Bronchial epithelial cell (primary cell): ENCODE measurements around the gene PTPRN2. TPM values are rescaled to one million over a fixed set of nuclear protein-coding genes. Genes with fewer than 3 reads are reported as not detected.

Source experiments
- DNase-seq: peaks from one replicate; pipeline ENCODE4 v3.0.0-alpha.2; 2010; ENCODE audit warnings: low read depth
- FAIRE-seq: peaks from 2 replicates; lab custom pipeline; 2011; peaks lifted over from hg19 to GRCh38; lab: Jason Lieb, UNC
- H3K27me3 ChIP-seq: 2 replicates; pipeline ENCODE4 v1.5.1; 2011; ENCODE audit warnings: low read length; ENCODE audit not compliant: control insufficient read depth, insufficient read depth
- H3K36me3 ChIP-seq: 2 replicates; pipeline ENCODE4 v1.5.1; 2011; ENCODE audit warnings: low read length; ENCODE audit not compliant: control insufficient read depth, insufficient read depth
- H3K4me3 ChIP-seq: 2 replicates; pipeline ENCODE4 v1.5.1; 2011; ENCODE audit warnings: mild to moderate bottlenecking, low read depth, low read length, control low read depth
- CTCF ChIP-seq: IDR thresholded peaks from 2 replicates; pipeline ENCODE4 v1.5.1; 2011; ENCODE audit warnings: mild to moderate bottlenecking, moderate library complexity, low read length, control low read depth, inconsistent platforms; ENCODE audit not compliant: insufficient read depth, severe bottlenecking
- total RNA-seq: library from RNA; depleted of rRNA; stranded (reverse); fragments of >200 nt; gene quantifications from 2 replicates; pipeline ENCODE4 v1.2.1, GENCODE V29; 2014

Gene PTPRN2
- total RNA-seq, 1 donor from 2014 or later = 1.1 TPM

GRCh38 chr7:157558875-157559595, 1028.6 kb downstream of the PTPRN2 start:
- no peak for TF ChIP-seq CTCF
- H3K4me3 ChIP-seq = no peak overlapping the region
- no peaks in the 10 kb centered on the region for H3K27me3 ChIP-seq
- FAIRE-seq = no peak
- no peaks in the 10 kb centered on the region for H3K36me3 ChIP-seq
- DNase-seq = no peak

- TF ChIP-seq CTCF = no peak
- H3K4me3 ChIP-seq = no peak overlapping the region
- no peak for FAIRE-seq
- no peak for DNase-seq
- H3K27me3 ChIP-seq = no peaks in the 10 kb centered on the region
- H3K36me3 ChIP-seq = no peaks in the 10 kb centered on the region
Observed at GRCh38 chr7:157558516-157558874, 1029.1 kb downstream of the PTPRN2 start.

DNA sequence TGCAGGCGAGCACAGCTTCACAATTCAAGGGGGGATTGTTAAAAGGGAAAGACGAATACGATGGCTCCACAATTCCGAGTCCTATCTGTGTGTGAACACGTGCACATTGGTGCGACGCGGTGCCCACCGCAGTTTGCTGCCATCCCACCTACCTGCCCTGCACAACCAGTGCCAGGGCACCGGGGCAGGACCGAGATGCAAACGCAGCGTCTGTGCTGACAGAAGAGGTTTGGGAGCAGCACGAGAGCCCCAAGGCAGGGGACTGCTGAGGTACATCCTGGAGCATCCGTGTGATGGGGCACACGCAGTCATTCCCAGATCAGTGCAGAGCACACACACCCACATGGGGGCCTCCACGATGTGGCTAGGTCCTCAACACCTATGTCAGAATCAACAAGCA, 1029.6 kb downstream of the PTPRN2 start:
- DNase-seq (no peak), FAIRE-seq (peak; percentile 13)
- TF ChIP-seq CTCF = no peak
- no peak overlapping the region for H3K4me3 ChIP-seq
- no peaks in the 10 kb centered on the region for H3K36me3 ChIP-seq
- no peaks in the 10 kb centered on the region for H3K27me3 ChIP-seq

DNA sequence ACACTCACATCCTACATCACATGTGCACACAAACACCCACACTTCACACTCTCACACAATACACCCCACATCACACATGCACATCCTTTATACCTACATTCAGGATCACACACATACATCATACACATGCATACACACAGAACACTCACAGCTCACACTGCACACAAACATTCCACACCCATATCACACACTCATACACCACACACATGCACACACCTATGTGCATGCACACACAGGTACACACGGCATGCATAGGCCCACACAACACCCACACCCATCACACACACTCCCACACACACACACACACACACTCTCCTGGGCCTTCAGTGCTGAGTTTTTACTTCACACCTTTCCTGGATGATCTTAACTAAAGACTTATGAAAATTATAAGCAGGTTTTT, 1030.4 kb downstream of the PTPRN2 start:
- no peak for DNase-seq
- FAIRE-seq = peak; percentile 89
- H3K4me3 ChIP-seq = no peak overlapping the region
- H3K27me3 ChIP-seq = no peaks in the 10 kb centered on the region
- H3K36me3 ChIP-seq = no peaks in the 10 kb centered on the region
- TF ChIP-seq CTCF = no peak

- FAIRE-seq = no peak
- no peak for DNase-seq
- Histone ChIP-seq H3K27me3 (no peaks in the 10 kb centered on the region), H3K36me3 (no peaks in the 10 kb centered on the region), H3K4me3 (no peak overlapping the region)
- TF ChIP-seq CTCF = no peak
Observed at GRCh38 chr7:157556642-157556944, 1031.0 kb downstream of the PTPRN2 start.
